Lower leg skin (tissue), 3 donors: ENCODE data around the gene TSPO2.

Experiments
- POLR2A ChIP-seq, 2 donors: fragments of 450-650 bp; IDR thresholded peaks; one replicate each; pipeline ENCODE4 v1.6.1; 2016 to 2017; ENCODE audit warnings: antibody characterized with exemption in 2 of 2, mild to moderate bottlenecking in 1 of 2, moderate library complexity in 1 of 2
- TF ChIP-seq, protein P1 (sequence below), 3 donors: fragments of 450-650 bp; IDR thresholded peaks; one replicate each; pipeline ENCODE4 v1.5.1; 2016; ENCODE audit warnings: antibody characterized with exemption in 3 of 3, mild to moderate bottlenecking in 3 of 3, moderate library complexity in 2 of 3

DNA sequence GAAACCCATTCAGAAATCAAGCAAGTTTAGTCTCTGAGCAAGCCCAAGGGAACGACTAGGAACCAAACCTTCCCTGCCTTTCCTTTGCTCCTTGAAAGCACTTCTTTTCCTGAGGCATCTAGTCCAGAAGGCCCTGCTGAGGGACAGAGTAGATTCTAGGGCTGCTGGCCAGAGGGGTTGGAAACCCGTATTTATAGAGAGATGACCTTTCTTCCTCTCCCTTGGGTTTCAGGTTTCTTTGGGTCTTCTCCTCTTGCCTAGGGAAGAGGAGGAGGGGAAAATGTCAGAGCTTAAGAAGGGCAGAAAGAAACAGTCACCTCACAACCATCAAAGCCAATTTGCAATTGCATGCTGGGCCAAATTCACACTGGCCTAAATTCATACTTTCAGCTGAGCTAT lies 16.5 kb downstream of the TSPO2 start:
- TF ChIP-seq, protein P1, sequence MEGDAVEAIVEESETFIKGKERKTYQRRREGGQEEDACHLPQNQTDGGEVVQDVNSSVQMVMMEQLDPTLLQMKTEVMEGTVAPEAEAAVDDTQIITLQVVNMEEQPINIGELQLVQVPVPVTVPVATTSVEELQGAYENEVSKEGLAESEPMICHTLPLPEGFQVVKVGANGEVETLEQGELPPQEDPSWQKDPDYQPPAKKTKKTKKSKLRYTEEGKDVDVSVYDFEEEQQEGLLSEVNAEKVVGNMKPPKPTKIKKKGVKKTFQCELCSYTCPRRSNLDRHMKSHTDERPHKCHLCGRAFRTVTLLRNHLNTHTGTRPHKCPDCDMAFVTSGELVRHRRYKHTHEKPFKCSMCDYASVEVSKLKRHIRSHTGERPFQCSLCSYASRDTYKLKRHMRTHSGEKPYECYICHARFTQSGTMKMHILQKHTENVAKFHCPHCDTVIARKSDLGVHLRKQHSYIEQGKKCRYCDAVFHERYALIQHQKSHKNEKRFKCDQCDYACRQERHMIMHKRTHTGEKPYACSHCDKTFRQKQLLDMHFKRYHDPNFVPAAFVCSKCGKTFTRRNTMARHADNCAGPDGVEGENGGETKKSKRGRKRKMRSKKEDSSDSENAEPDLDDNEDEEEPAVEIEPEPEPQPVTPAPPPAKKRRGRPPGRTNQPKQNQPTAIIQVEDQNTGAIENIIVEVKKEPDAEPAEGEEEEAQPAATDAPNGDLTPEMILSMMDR (IDR thresholded peaks at IDR 0.05): no peak
- no peak for TF ChIP-seq POLR2A (IDR thresholded peaks at IDR 0.05)
